GM12878 (cell line): ENCODE results near the gene AHCYL2. TPM values are rescaled to one million over a fixed set of nuclear protein-coding genes. Genes with fewer than 3 reads are reported as not detected.

Source experiments
- ATAC-seq: fragments of 200-7000 bp; cut with Tn5 transposase; 3 replicates; pipeline ENCODE4 v1.9.1; 2020; ENCODE audit warnings: mild to moderate bottlenecking, moderate library complexity
- BruUV-seq: library from RNA; stranded (reverse); fragments of 400-500 nt; replicated peaks from 2 replicates; lab custom pipeline; 2021; lab: Mats Ljungman, UMichigan
- CTCF ChIA-PET: fragments of 300-600 bp; sonication (Branson Sonifier 250); formaldehyde crosslinking; extraction: SDS; loops from one replicate; lab custom pipeline; 2021; ENCODE audit warnings: inconsistent platforms; lab: Yijun Ruan, JAX
- POLR2A ChIA-PET: fragments of 350-600 bp; formaldehyde crosslinking; extraction: SDS; loops from one replicate; lab custom pipeline; 2021; ENCODE audit warnings: inconsistent platforms; lab: Charles Lee
- RAD21 ChIA-PET: fragments of 300-600 bp; sonication (Branson Sonifier 250); formaldehyde crosslinking; loops from one replicate; lab custom pipeline; 2023; ENCODE audit warnings: antibody characterized with exemption; ENCODE audit not compliant: unreplicated experiment; lab: Charles Lee
- SMC1A ChIA-PET: fragments of 300-600 bp; sonication (Branson Sonifier 250); formaldehyde crosslinking; loops from one replicate; lab custom pipeline; 2023; ENCODE audit not compliant: unreplicated experiment, uncharacterized antibody; lab: Charles Lee
- DNase-seq: peaks from one replicate; pipeline ENCODE4 v3.0.0-alpha.2; 2011; ENCODE audit warnings: low read depth, low spot score
- FAIRE-seq: peaks from 3 replicates; lab custom pipeline; 2011; peaks lifted over from hg19 to GRCh38; lab: Jason Lieb, UNC
- H2AFZ ChIP-seq: 2 replicates; pipeline ENCODE4 v1.6.0; 2011; ENCODE audit warnings: low read depth, low read length, control low read depth; ENCODE audit not compliant: control insufficient read depth
- H3K27ac ChIP-seq: 2 replicates; pipeline ENCODE4 v1.5.1; 2011; ENCODE audit warnings: control low read depth; ENCODE audit not compliant: control insufficient read depth, insufficient read depth
- H3K27me3 ChIP-seq, 2 experiments: replicated peaks in 1 of 2; 2 replicates each; pipeline versions ENCODE4 v1.6.0 to v1.6.1; 2011; ENCODE audit warnings: low read length in 1 of 2; ENCODE audit not compliant: control insufficient read depth in 2 of 2, insufficient read depth in 2 of 2
- H3K36me3 ChIP-seq, 2 experiments: 2 replicates each; pipeline ENCODE4 v1.5.1; 2011; ENCODE audit warnings: low read length in 1 of 2; ENCODE audit not compliant: control insufficient read depth in 2 of 2, insufficient read depth in 2 of 2
- H3K4me1 ChIP-seq: 2 replicates; pipeline ENCODE4 v1.6.1; 2011; ENCODE audit warnings: mild to moderate bottlenecking, low read length, moderate library complexity, mixed read lengths; ENCODE audit not compliant: control insufficient read depth, insufficient read depth
- H3K4me2 ChIP-seq: 2 replicates; pipeline ENCODE4 v1.6.0; 2011; ENCODE audit warnings: control low read depth; ENCODE audit not compliant: control insufficient read depth, insufficient read depth
- H3K4me3 ChIP-seq: fragments of 200-600 bp; sonication (generic); 2 replicates; pipeline ENCODE4 v1.5.1; 2016
- H3K79me2 ChIP-seq: 2 replicates; pipeline ENCODE4 v1.6.0; 2011; ENCODE audit warnings: low read length; ENCODE audit not compliant: control insufficient read depth, insufficient read depth
- H3K9ac ChIP-seq: 2 replicates; pipeline ENCODE4 v1.8.0; 2011; ENCODE audit warnings: low read length, control low read depth, mixed read lengths; ENCODE audit not compliant: control insufficient read depth, insufficient read depth
- H3K9me3 ChIP-seq: replicated peaks from 3 replicates; pipeline ENCODE4 v1.5.1; 2011; ENCODE audit warnings: mild to moderate bottlenecking, low read length; ENCODE audit not compliant: control insufficient read depth, insufficient read depth
- H4K20me1 ChIP-seq: 2 replicates; pipeline ENCODE4 v1.6.0; 2011; ENCODE audit not compliant: control insufficient read depth, insufficient read depth
- CREB1 ChIP-seq: IDR thresholded peaks from 2 replicates; pipeline ENCODE4 v1.6.1; 2012; ENCODE audit warnings: low read depth, mild to moderate bottlenecking, inconsistent platforms
- LARP7 ChIP-seq: fragments of 450-650 bp; IDR thresholded peaks from 2 replicates; pipeline ENCODE4 v1.6.1; 2017; ENCODE audit warnings: mild to moderate bottlenecking
- NFXL1 ChIP-seq: fragments of 450-650 bp; IDR thresholded peaks from 2 replicates; pipeline ENCODE4 v1.6.1; 2017; ENCODE audit warnings: antibody characterized with exemption, mild to moderate bottlenecking, borderline replicate concordance
- NKRF ChIP-seq: fragments of 450-650 bp; conservative IDR thresholded peaks from 2 replicates; pipeline ENCODE4 v1.6.1; 2017; ENCODE audit warnings: mild to moderate bottlenecking, moderate library complexity
- PRDM15 ChIP-seq: fragments of 450-650 bp; formaldehyde crosslinking; IDR thresholded peaks from 2 replicates; pipeline ENCODE4 v1.4.0; 2020; ENCODE audit warnings: mild to moderate bottlenecking, moderate library complexity
- RAD21 ChIP-seq: IDR thresholded peaks from 2 replicates; pipeline ENCODE4 v1.6.1; 2011; ENCODE audit warnings: mild to moderate bottlenecking, low read depth, low read length, moderate library complexity; ENCODE audit not compliant: insufficient read depth
- SMC3 ChIP-seq: IDR thresholded peaks from 2 replicates; pipeline ENCODE4 v1.6.1; 2011; ENCODE audit warnings: low read length, improper control_type of control experiment, borderline replicate concordance
- SREBF1 ChIP-seq: IDR thresholded peaks from 2 replicates; pipeline ENCODE4 v1.6.1; 2012; ENCODE audit warnings: mild to moderate bottlenecking, low read length
- USF2 ChIP-seq: IDR thresholded peaks from 2 replicates; pipeline ENCODE4 v1.6.1; 2011; ENCODE audit warnings: low read depth, low read length, improper control_type of control experiment, borderline replicate concordance
- ZBTB4 ChIP-seq: fragments of 450-650 bp; formaldehyde crosslinking; IDR thresholded peaks from 2 replicates; pipeline ENCODE4 v1.4.0; 2022; ENCODE audit warnings: mild to moderate bottlenecking, moderate library complexity
- WGBS: methylation state at CpG from one replicate; pipeline ENCODE4 v1.1.6; 2016; ENCODE audit warnings: low lambda C conversion rate; ENCODE audit not compliant: insufficient replicate concordance, insufficient coverage; ENCODE audit errors: missing lambda C conversion rate; 5-methylcytosine and 5-hydroxymethylcytosine counted together
- in situ Hi-C: fragments of 300-500 bp; cut with MboI; formaldehyde crosslinking; loops from 9 replicates; pipeline ENCODE4 v1.14.3; 2018; ENCODE audit warnings: mixed read lengths
- intact Hi-C: fragments of 100-400 bp; cut with micrococcal nuclease; formaldehyde crosslinking; loops from one replicate; pipeline ENCODE4 v1.14.2; 2022; ENCODE audit not compliant: unreplicated experiment
- polyA plus RNA-seq, 11 experiments: library from polyadenylated mRNA; depleted of rRNA in 4 of 11; unstranded in 6 of 11; stranded (reverse) in 5 of 11; fragments of >200 nt; fragmentation: Nextera tagmentation in 4 of 11; fragmentation: Illumina TruSeq in 1 of 11; extraction: Ambion mirVana in 4 of 11; extraction: Trizol in 1 of 11; gene quantifications; 1 replicate in 1 of 11; 2 replicates in 10 of 11; pipeline versions ENCODE4 v1.2.1 to v1.2.3, GENCODE V29; 2011 to 2016; ENCODE audit warnings: inconsistent platforms in 2 of 11, missing spikeins in 2 of 11, low read depth in 1 of 11
- total RNA-seq, 4 experiments: library from RNA; depleted of rRNA in 3 of 4; stranded (reverse); fragments of >200 nt in 3 of 4; fragmentation: Illumina TruSeq in 1 of 4; extraction: Trizol in 1 of 4; gene quantifications; 2 replicates each; pipeline versions ENCODE4 v1.2.1 to v1.2.3, GENCODE V29; 2013 to 2021
- TF ChIP-seq, protein P1 (sequence below): fragments of 450-650 bp; IDR thresholded peaks from 2 replicates; pipeline ENCODE4 v1.6.1; 2016; ENCODE audit warnings: mild to moderate bottlenecking

AHCYL2 gene
- total and polyA plus RNA-seq, 10 of the 15 experiments (the other 5 are each of a cell fraction or from before 2014, with no cell fraction given) = 1.7 to 29.1 (median 5.4) TPM

GRCh38 chr7:129240119-129240820, 15.4 kb downstream of the AHCYL2 start (continued):
- TF ChIP-seq PRDM15 (CRISPR knock-in tag) = no peak
- no peak for TF ChIP-seq CREB1
- TF ChIP-seq SREBF1 = no peak
- TF ChIP-seq, all 136 proteins: peak for 0

GRCh38 chr7:129244220-129244619, 19.4 kb downstream of the AHCYL2 start:
- Histone ChIP-seq H4K20me1 (no peaks in the 10 kb centered on the region), H3K27ac (no peak overlapping the region), H2AFZ (no peak overlapping the region), H3K4me3 (no peak overlapping the region), H3K36me3 (no peaks in the 10 kb centered on the region), H3K9me3 (no peaks in the 10 kb centered on the region), H3K4me2 (no peak overlapping the region), H3K27me3 (no peaks in the 10 kb centered on the region), H3K79me2 (no peaks in the 10 kb centered on the region), H3K9ac (no peak overlapping the region), H3K4me1 (no peaks in the 10 kb centered on the region)
- ChIA-PET RAD21 (no interaction called here), SMC1A (no interaction called here), POLR2A (no interaction called here), CTCF (no interaction called here)
- in situ Hi-C loops (no loop called here), intact Hi-C loops (no loop called here)
- 87% methylated on average over 1 of the region's 1 CpG for WGBS
- ATAC-seq = no peak
- no peak for FAIRE-seq
- no peak for DNase-seq
- no TSS peak for BruUV-seq
- TF ChIP-seq ZBTB4 (CRISPR knock-in tag) (no peak), NKRF (no peak), USF2 (no peak), NFXL1 (no peak), LARP7 (no peak), RAD21 (no peak), SMC3 (no peak)
- TF ChIP-seq, protein P1, sequence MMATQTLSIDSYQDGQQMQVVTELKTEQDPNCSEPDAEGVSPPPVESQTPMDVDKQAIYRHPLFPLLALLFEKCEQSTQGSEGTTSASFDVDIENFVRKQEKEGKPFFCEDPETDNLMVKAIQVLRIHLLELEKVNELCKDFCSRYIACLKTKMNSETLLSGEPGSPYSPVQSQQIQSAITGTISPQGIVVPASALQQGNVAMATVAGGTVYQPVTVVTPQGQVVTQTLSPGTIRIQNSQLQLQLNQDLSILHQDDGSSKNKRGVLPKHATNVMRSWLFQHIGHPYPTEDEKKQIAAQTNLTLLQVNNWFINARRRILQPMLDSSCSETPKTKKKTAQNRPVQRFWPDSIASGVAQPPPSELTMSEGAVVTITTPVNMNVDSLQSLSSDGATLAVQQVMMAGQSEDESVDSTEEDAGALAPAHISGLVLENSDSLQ = no peak
